HL-60 (cell line): ENCODE data around the gene MYCBP.

Experiments
- DNase-seq, 2 experiments: peaks; one replicate each; pipeline ENCODE4 v3.0.0-alpha.2; 2010 to 2020; ENCODE audit warnings: low read depth in 1 of 2, low spot score in 1 of 2
- H3K27ac ChIP-seq: fragments of 250-450 bp; sonication (Bioruptor Pico); replicated peaks from 2 replicates; pipeline ENCODE4 v1.5.1; 2020; ENCODE audit warnings: mild to moderate bottlenecking, moderate library complexity
- H3K27me3 ChIP-seq: fragments of 250-450 bp; sonication (Bioruptor Pico); 2 replicates; pipeline ENCODE4 v1.5.1; 2021; ENCODE audit warnings: mild to moderate bottlenecking, moderate library complexity; ENCODE audit not compliant: insufficient read depth, poor library complexity, severe bottlenecking
- H3K4me3 ChIP-seq: replicated peaks from 2 replicates; pipeline ENCODE4 v1.5.1; 2011; ENCODE audit warnings: mild to moderate bottlenecking, control low read depth, low read length; ENCODE audit not compliant: insufficient read depth
- CTCF ChIP-seq: IDR thresholded peaks from one replicate; pipeline ENCODE4 v1.5.1; 2011; ENCODE audit warnings: low read length, control low read depth, inconsistent platforms; ENCODE audit not compliant: insufficient read depth
- GABPA ChIP-seq: IDR thresholded peaks from 2 replicates; pipeline ENCODE4 v1.6.1; 2012; ENCODE audit warnings: low read depth
- POLR2AphosphoS5 ChIP-seq: IDR thresholded peaks from 2 replicates; pipeline ENCODE4 v1.6.1; 2012; ENCODE audit warnings: low read depth
- SPI1 ChIP-seq: IDR thresholded peaks from 2 replicates; pipeline ENCODE4 v1.6.1; 2012; ENCODE audit warnings: low read depth, mild to moderate bottlenecking, borderline replicate concordance
- TF ChIP-seq, protein P1 (sequence below): IDR thresholded peaks from 2 replicates; pipeline ENCODE4 v1.6.1; 2012; ENCODE audit warnings: low read depth; ENCODE audit not compliant: insufficient replicate concordance

MYCBP gene

GRCh38 chr1:38815903-38816627 lies 57.1 kb downstream of the MYCBP start:
- H3K27me3 ChIP-seq: no peaks in the 10 kb centered on the region
- DNase-seq: peak in 1 of 2 experiments; percentile 87
- H3K4me3 ChIP-seq: peak overlapping the region; percentile 1
- TF ChIP-seq, protein P1, sequence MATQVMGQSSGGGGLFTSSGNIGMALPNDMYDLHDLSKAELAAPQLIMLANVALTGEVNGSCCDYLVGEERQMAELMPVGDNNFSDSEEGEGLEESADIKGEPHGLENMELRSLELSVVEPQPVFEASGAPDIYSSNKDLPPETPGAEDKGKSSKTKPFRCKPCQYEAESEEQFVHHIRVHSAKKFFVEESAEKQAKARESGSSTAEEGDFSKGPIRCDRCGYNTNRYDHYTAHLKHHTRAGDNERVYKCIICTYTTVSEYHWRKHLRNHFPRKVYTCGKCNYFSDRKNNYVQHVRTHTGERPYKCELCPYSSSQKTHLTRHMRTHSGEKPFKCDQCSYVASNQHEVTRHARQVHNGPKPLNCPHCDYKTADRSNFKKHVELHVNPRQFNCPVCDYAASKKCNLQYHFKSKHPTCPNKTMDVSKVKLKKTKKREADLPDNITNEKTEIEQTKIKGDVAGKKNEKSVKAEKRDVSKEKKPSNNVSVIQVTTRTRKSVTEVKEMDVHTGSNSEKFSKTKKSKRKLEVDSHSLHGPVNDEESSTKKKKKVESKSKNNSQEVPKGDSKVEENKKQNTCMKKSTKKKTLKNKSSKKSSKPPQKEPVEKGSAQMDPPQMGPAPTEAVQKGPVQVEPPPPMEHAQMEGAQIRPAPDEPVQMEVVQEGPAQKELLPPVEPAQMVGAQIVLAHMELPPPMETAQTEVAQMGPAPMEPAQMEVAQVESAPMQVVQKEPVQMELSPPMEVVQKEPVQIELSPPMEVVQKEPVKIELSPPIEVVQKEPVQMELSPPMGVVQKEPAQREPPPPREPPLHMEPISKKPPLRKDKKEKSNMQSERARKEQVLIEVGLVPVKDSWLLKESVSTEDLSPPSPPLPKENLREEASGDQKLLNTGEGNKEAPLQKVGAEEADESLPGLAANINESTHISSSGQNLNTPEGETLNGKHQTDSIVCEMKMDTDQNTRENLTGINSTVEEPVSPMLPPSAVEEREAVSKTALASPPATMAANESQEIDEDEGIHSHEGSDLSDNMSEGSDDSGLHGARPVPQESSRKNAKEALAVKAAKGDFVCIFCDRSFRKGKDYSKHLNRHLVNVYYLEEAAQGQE: peak; percentile 16
- TF ChIP-seq CTCF (no peak), POLR2AphosphoS5 (peak; percentile 79), GABPA (no peak), SPI1 (peak; percentile 73)
- H3K27ac ChIP-seq: peak overlapping the region; percentile 60

- Histone ChIP-seq H3K27me3 (no peaks in the 10 kb centered on the region), H3K4me3 (no peak overlapping the region), H3K27ac (no peak overlapping the region)
- TF ChIP-seq SPI1: no peak
- TF ChIP-seq, protein P1: no peak
- no peak for TF ChIP-seq POLR2AphosphoS5
- TF ChIP-seq CTCF: no peak
- no peak for TF ChIP-seq GABPA
- no peak for DNase-seq
Measured at GRCh38 chr1:38814984-38815464, 58.1 kb downstream of the MYCBP start.

GRCh38 chr1:38814444-38814983 lies 58.6 kb downstream of the MYCBP start:
- TF ChIP-seq POLR2AphosphoS5 (no peak), GABPA (no peak)
- TF ChIP-seq, protein P1: no peak
- Histone ChIP-seq H3K4me3 (no peak overlapping the region), H3K27ac (no peak overlapping the region), H3K27me3 (no peaks in the 10 kb centered on the region)
- DNase-seq: no peak
